GM23338 (cell line): Measurements from ENCODE around the gene ANKRD44. TPM values are rescaled to one million over a fixed set of nuclear protein-coding genes. Genes with fewer than 3 reads are reported as not detected.
"Not testable (repeated sequence)": the region's sequence is repeated elsewhere in the genome, so short reads cannot be mapped to it uniquely, and the experiment has no call there.

Source experiments
- ATAC-seq: fragments of 200-7000 bp; cut with Tn5 transposase; 3 replicates; pipeline ENCODE4 v1.9.1; 2020
- DNase-seq: peaks from one replicate; pipeline ENCODE4 v3.0.0-alpha.2; 2015; ENCODE audit warnings: low spot score
- H2AFZ ChIP-seq: fragments of 200-600 bp; sonication (generic); 2 replicates; pipeline ENCODE4 v1.8.0; 2016; ENCODE audit warnings: antibody characterized with exemption, mild to moderate bottlenecking, moderate library complexity
- H3F3A ChIP-seq: fragments of 200-600 bp; sonication (generic); replicated peaks from 2 replicates; pipeline ENCODE4 v1.8.0; 2017; ENCODE audit warnings: antibody characterized with exemption, mixed run types, low read depth
- H3K27ac ChIP-seq: fragments of 200-600 bp; sonication (generic); 2 replicates; pipeline ENCODE4 v1.6.1; 2016; ENCODE audit warnings: low read depth
- H3K27me3 ChIP-seq: fragments of 200-600 bp; sonication (generic); 2 replicates; pipeline ENCODE4 v1.8.0; 2016; ENCODE audit warnings: mild to moderate bottlenecking, mixed run types, moderate library complexity; ENCODE audit not compliant: insufficient read depth
- H3K36me3 ChIP-seq: fragments of 200-600 bp; sonication (generic); 2 replicates; pipeline ENCODE4 v1.8.0; 2016; ENCODE audit warnings: mild to moderate bottlenecking; ENCODE audit not compliant: insufficient read depth
- H3K4me1 ChIP-seq: fragments of 200-600 bp; sonication (generic); 2 replicates; pipeline ENCODE4 v1.8.0; 2016; ENCODE audit warnings: mild to moderate bottlenecking, moderate library complexity; ENCODE audit not compliant: insufficient read depth
- H3K4me2 ChIP-seq: fragments of 200-600 bp; sonication (generic); 2 replicates; pipeline ENCODE4 v1.7.1; 2017; ENCODE audit warnings: mixed run types
- H3K4me3 ChIP-seq: fragments of 200-600 bp; sonication (generic); 2 replicates; pipeline ENCODE4 v1.6.1; 2016; ENCODE audit warnings: mixed run types
- H3K79me2 ChIP-seq: fragments of 200-600 bp; sonication (generic); replicated peaks from 2 replicates; pipeline ENCODE4 v1.8.0; 2017; ENCODE audit warnings: mild to moderate bottlenecking; ENCODE audit not compliant: insufficient read depth
- H3K9me2 ChIP-seq: fragments of 200-600 bp; sonication (generic); 2 replicates; pipeline ENCODE4 v1.8.0; 2017; ENCODE audit not compliant: insufficient read depth
- H4K20me1 ChIP-seq: fragments of 200-600 bp; sonication (generic); replicated peaks from 2 replicates; pipeline ENCODE4 v1.8.0; 2017; ENCODE audit warnings: mild to moderate bottlenecking; ENCODE audit not compliant: insufficient read depth
- H3K27ac Mint-ChIP-seq: 2 replicates; pipeline ENCODE4 v1.8.0; 2020; ENCODE audit warnings: inconsistent platforms, mild to moderate bottlenecking, moderate library complexity, mixed read lengths
- H3K27me3 Mint-ChIP-seq: 3 replicates; pipeline ENCODE4 v1.8.0; 2022; ENCODE audit warnings: low read depth, mild to moderate bottlenecking, moderate library complexity, mixed read lengths, inconsistent platforms; ENCODE audit not compliant: insufficient read depth, poor library complexity
- H3K36me3 Mint-ChIP-seq: 3 replicates; pipeline ENCODE4 v1.8.0; 2021; ENCODE audit warnings: low read depth, mild to moderate bottlenecking, inconsistent platforms, moderate library complexity, mixed read lengths
- H3K4me1 Mint-ChIP-seq: 3 replicates; pipeline ENCODE4 v1.8.0; 2020; ENCODE audit warnings: mild to moderate bottlenecking, inconsistent platforms, mixed read lengths
- H3K4me3 Mint-ChIP-seq: 3 replicates; pipeline ENCODE4 v1.8.0; 2021; ENCODE audit warnings: moderate library complexity, mild to moderate bottlenecking, inconsistent platforms, mixed read lengths
- H3K9me3 Mint-ChIP-seq: 3 replicates; pipeline ENCODE4 v1.8.0; 2020; ENCODE audit warnings: moderate library complexity, mild to moderate bottlenecking, inconsistent platforms, mixed read lengths
- CTCF ChIP-seq, 2 experiments: fragments of 200-600 bp in 1 of 2; sonication (generic) in 1 of 2; conservative IDR thresholded peaks; 2 replicates each; pipeline versions ENCODE4 v1.5.1 to v1.6.1; 2016 to 2017; ENCODE audit warnings: antibody characterized with exemption in 2 of 2, low read depth in 2 of 2, mild to moderate bottlenecking in 2 of 2, moderate library complexity in 1 of 2
- ETS1 ChIP-seq: IDR thresholded peaks from 2 replicates; pipeline ENCODE4 v1.6.1; 2016; ENCODE audit warnings: antibody characterized with exemption
- EZH2phosphoT487 ChIP-seq: fragments of 200-600 bp; sonication (generic); IDR thresholded peaks from one replicate; pipeline ENCODE4 v1.8.1; 2018; ENCODE audit warnings: antibody characterized with exemption; ENCODE audit not compliant: unreplicated experiment
- NANOG ChIP-seq: IDR thresholded peaks from 2 replicates; pipeline ENCODE4 v1.6.1; 2016; ENCODE audit warnings: antibody characterized with exemption, borderline replicate concordance
- ZNF114 ChIP-seq: fragments of 250-450 bp; sonication (Bioruptor Pico); IDR thresholded peaks from 2 replicates; pipeline ENCODE4 v1.5.0; 2020; ENCODE audit warnings: mild to moderate bottlenecking, moderate library complexity
- ZNF462 ChIP-seq: fragments of 250-450 bp; sonication (Bioruptor Pico); IDR thresholded peaks from 2 replicates; pipeline ENCODE4 v1.5.0; 2020; ENCODE audit warnings: mild to moderate bottlenecking, moderate library complexity
- polyA plus RNA-seq: library from polyadenylated mRNA; unstranded; fragments of >200 nt; fragmentation: Nextera tagmentation; extraction: Ambion mirVana; gene quantifications from 2 replicates; pipeline ENCODE4 v1.2.1, GENCODE V29; 2016
- total RNA-seq: library from RNA; depleted of rRNA; stranded (reverse); fragments of >200 nt; shearing (Covaris generic); gene quantifications from 2 replicates; pipeline ENCODE4 v1.2.3, GENCODE V29; 2014

The ANKRD44 gene
- total and polyA plus RNA-seq, 2 experiments from 2014 or later, result 0.44 to 0.56 TPM

GRCh38 chr2:197069958-197070357, 240.6 kb downstream of the ANKRD44 start (continued):
- no peak for TF ChIP-seq CTCF (conservative IDR thresholded peaks at IDR 0.05; ENCODE audit: low read depth in 2 of 2)

GRCh38 chr2:197062574-197062973, 248.0 kb downstream of the ANKRD44 start:
- H3K27me3 ChIP-seq, H3K4me3 ChIP-seq, H3K4me1 ChIP-seq, H3K9me2 ChIP-seq, ATAC-seq, H3F3A ChIP-seq, H4K20me1 ChIP-seq, H3K27ac ChIP-seq, H3K4me3 Mint-ChIP-seq, DNase-seq, H3K4me1 Mint-ChIP-seq, H3K36me3 ChIP-seq, H2AFZ ChIP-seq, H3K4me2 ChIP-seq, H3K27me3 Mint-ChIP-seq, H3K27ac Mint-ChIP-seq, H3K79me2 ChIP-seq: not testable (repeated sequence)
- peaks cover 22% of the 10 kb centered on the region for H3K9me3 Mint-ChIP-seq
- peaks cover 10% of the 10 kb centered on the region; the same call in 2 of the 3 replicates for H3K36me3 Mint-ChIP-seq

GRCh38 chr2:197059477-197059876, 251.1 kb downstream of the ANKRD44 start:
- no peak overlapping the region for H3K27ac ChIP-seq
- H3K4me2 ChIP-seq, result no peak overlapping the region
- Mint-ChIP-seq H3K27me3 (peaks cover 3% of the 10 kb centered on the region), H3K36me3 (peaks cover 13% of the 10 kb centered on the region; the same call in 2 of the 3 replicates), H3K4me3 (no peak overlapping the region), H3K9me3 (peaks cover 32% of the 10 kb centered on the region), H3K4me1 (no peaks in the 10 kb centered on the region), H3K27ac (no peak overlapping the region)
- no peaks in the 10 kb centered on the region for H3K79me2 ChIP-seq
- no peaks in the 10 kb centered on the region for H3K27me3 ChIP-seq
- no peaks in the 10 kb centered on the region for H3K9me2 ChIP-seq
- no peak for TF ChIP-seq ZNF114 (CRISPR knock-in tag)
- no peak for TF ChIP-seq NANOG
- no peak for TF ChIP-seq CTCF (conservative IDR thresholded peaks at IDR 0.05; ENCODE audit: low read depth in 2 of 2)
- TF ChIP-seq ZNF462 (CRISPR knock-in tag), result no peak
- no peak for TF ChIP-seq EZH2phosphoT487
- no peak for TF ChIP-seq ETS1
- ATAC-seq, result no peak
- no peak overlapping the region for H2AFZ ChIP-seq
- no peaks in the 10 kb centered on the region for H3K4me1 ChIP-seq
- H3K36me3 ChIP-seq, result peaks cover 11% of the 10 kb centered on the region; the same call in 1 of the 2 replicates
- no peak overlapping the region for H3K4me3 ChIP-seq
- H3F3A ChIP-seq, result no peaks in the 10 kb centered on the region
- no peak for DNase-seq
- H4K20me1 ChIP-seq, result no peaks in the 10 kb centered on the region
